Ureter (tissue), 1 donor: Measurements from ENCODE around the gene SMIM29. TPM values are rescaled to one million over a fixed set of nuclear protein-coding genes. Genes with fewer than 3 reads are reported as not detected.
"Not testable (repeated sequence)": the region's sequence is repeated elsewhere in the genome, so short reads cannot be mapped to it uniquely, and the experiment has no call there.

Experiments
- DNase-seq: peaks from one replicate; pipeline ENCODE4 v3.0.0-alpha.2; 2020; ENCODE audit warnings: low spot score
- total RNA-seq: library from RNA; stranded (reverse); gene quantifications from one replicate; pipeline ENCODE4 v1.2.4, GENCODE V29; 2023
- donor health status: DM: yes; HTN: yes; CAD: no.

SMIM29 gene
- total RNA-seq, 1 donor from 2014 or later: 43.2 TPM

- DNase-seq: not testable (repeated sequence)
These were observed 20.3 kb upstream of the SMIM29 start for GRCh38 chr6:34269132-34269531.

GRCh38 chr6:34267746-34268145 lies 18.9 kb upstream of the SMIM29 start:
- no peak for DNase-seq

- DNase-seq: not testable (repeated sequence)
These were observed 14.7 kb upstream of the SMIM29 start for GRCh38 chr6:34263484-34263883.

GRCh38 chr6:34260576-34261267 lies 11.9 kb upstream of the SMIM29 start:
- DNase-seq: no peak

GRCh38 chr6:34259529-34260069 lies 10.8 kb upstream of the SMIM29 start:
- no peak for DNase-seq

GRCh38 chr6:34252395-34252794 lies 3.6 kb upstream of the SMIM29 start:
- not testable (repeated sequence) for DNase-seq

GRCh38 chr6:34249469-34250261 lies 859 bp upstream of the SMIM29 start:
- no peak for DNase-seq

- DNase-seq: peak; percentile 76
These were observed 544 bp downstream of the SMIM29 start for GRCh38 chr6:34248198-34248726.

- DNase-seq: peak; percentile 46
These were observed 1.2 kb downstream of the SMIM29 start for GRCh38 chr6:34247481-34248197.

- no peak for DNase-seq
These were observed 2.0 kb downstream of the SMIM29 start for GRCh38 chr6:34246563-34247391.

GRCh38 chr6:34246249-34246562 lies 2.6 kb downstream of the SMIM29 start:
- no peak for DNase-seq

- not testable (repeated sequence) for DNase-seq
These were observed 3.1 kb downstream of the SMIM29 start for GRCh38 chr6:34245761-34246140.

- DNase-seq: not testable (repeated sequence)
These were observed 3.6 kb downstream of the SMIM29 start for GRCh38 chr6:34245032-34245760.

- peak; percentile 79 for DNase-seq
These were observed 4.6 kb downstream of the SMIM29 start for GRCh38 chr6:34243901-34244884.

GRCh38 chr6:34243131-34243771 lies 5.6 kb downstream of the SMIM29 start:
- DNase-seq: peak; percentile 29

- peak; percentile 28 for DNase-seq
These were observed 6.3 kb downstream of the SMIM29 start for GRCh38 chr6:34242252-34243130.

- DNase-seq: peak; percentile 18
These were observed 7.2 kb downstream of the SMIM29 start for GRCh38 chr6:34241351-34242215.
